HG03565 (cell line): ENCODE results near the gene CCNA2.

Experiments
- ATAC-seq: cut with Tn5 transposase; IDR thresholded peaks from one replicate; pipeline ENCODE4 v1.9.1; 2021; ENCODE audit warnings: mild to moderate bottlenecking, moderate library complexity; ENCODE audit not compliant: unreplicated experiment

CCNA2 gene

DNA sequence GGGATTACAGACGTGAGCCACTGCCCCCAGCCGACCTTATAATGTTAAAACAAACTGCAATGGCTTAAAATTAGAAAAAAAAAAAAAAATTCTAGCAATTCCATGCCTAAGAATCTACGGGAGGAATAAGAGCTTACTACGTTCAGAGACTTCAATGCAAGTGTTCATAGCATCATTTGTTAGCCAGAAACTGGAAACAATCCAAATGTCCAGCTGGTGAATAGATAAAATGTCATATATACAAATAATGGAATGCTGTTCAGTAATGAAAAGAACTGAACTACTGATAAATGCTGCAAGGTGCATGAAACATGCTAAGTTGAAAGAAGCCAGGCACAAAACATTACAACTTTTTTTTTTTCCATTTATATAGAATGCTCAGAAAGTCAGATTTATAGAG, 17.3 kb downstream of the CCNA2 start:
- ATAC-seq = no peak

DNA sequence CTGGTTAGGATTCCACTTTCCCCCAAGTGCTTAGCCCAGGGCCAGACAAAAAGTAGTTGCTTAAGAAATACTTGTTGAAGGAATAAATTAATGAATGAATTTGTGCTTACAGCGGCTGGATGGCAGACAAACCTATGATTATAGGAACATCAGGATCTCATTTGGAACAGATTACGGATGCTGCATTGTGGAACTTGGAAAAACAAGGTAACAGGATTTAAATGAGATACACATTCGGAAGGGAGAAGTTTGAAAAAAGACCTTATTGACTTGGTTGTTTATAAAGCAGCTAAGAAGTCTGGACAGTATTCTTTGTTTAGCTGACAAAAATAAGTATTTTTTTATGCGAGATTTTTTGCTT, 22.0 kb downstream of the CCNA2 start:
- ATAC-seq = peak; percentile 0

DNA sequence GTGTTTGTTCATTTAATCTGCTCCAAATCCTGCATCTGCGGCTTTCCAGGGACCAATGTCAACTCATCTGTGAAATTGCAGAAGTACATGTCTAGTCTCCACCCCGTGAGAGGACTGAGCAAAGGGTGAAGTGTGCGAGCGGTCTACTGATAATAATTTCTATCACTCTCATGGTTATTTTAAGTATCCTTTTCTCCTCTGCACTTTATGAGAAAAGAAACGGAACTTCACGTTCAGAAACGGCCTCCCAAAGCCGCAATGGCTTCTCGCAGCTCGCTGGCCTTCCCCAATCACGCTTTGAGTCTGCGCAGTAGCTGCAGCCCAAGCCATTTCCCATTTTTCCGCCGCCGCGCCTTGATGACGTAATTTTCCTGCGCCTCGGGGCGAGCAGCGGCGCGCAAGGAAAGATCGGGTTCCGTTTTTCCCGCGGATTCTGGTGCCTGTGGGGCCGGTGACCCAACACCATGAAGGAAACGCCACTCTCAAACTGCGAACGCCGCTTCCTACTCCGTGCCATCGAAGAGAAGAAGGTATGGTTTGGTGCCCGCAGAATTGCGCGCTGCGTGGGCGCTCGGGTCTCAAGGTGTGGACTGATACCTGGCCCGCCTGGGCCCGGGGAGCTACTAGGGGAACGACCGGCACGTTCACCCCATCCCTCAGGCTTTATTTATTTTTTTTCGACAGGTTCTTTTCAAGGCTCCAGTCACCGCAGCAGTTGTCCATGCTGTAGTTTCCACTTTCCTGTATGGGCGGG, 22.5 kb downstream of the CCNA2 start, which contains the start of gene EXOSC9:
TSS of gene EXOSC9 (plus strand) at position 363 of the 754 bp plus-strand sequence. CDS start at position 465, 102 bp downstream.
- ATAC-seq = peak; percentile 70

DNA sequence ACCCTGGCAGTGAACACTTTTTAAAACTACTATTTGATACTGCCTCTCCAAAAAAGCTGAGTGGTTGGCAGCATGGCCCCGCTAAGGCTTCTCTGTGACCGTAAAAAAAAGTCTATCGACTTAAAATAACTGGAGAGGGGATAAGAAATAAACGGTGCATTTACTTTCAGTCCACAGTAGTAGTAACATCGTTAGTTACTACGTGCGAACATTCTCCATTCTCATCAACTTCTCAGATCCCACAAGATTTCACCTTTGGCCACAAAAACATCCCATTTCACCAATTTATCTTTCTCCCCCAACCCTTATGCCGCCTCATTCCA, 23.1 kb downstream of the CCNA2 start:
- peak; percentile 26 for ATAC-seq

DNA sequence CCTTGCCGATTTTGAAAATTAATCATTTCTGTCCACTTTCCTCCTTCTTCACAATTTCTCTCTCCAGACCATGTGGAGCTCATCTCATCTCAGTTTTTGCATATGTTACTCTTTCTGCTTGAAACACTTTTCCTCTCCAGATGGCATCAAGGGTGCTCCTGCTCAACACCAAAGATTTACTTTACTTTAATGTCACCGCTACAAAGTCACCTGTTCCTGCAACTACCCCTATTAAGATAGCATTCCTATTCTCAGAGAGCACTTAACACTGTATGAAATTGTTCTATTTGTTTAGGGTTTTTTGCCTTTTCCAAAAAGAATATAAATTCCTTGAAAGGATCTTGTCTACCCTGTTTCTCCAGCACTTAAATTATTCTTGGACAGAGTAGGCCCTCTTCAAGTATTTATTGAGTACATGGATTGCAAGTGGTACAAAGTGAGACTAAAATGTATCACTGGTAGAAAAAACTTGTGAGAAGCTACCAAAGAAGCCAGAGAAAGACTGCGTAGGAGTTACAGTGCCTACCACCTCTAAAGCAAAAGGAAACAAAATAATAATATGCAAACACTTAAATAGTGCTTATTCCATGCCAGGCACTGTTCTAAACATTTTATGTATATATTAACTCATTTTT, 23.7 kb downstream of the CCNA2 start:
- ATAC-seq = no peak

DNA sequence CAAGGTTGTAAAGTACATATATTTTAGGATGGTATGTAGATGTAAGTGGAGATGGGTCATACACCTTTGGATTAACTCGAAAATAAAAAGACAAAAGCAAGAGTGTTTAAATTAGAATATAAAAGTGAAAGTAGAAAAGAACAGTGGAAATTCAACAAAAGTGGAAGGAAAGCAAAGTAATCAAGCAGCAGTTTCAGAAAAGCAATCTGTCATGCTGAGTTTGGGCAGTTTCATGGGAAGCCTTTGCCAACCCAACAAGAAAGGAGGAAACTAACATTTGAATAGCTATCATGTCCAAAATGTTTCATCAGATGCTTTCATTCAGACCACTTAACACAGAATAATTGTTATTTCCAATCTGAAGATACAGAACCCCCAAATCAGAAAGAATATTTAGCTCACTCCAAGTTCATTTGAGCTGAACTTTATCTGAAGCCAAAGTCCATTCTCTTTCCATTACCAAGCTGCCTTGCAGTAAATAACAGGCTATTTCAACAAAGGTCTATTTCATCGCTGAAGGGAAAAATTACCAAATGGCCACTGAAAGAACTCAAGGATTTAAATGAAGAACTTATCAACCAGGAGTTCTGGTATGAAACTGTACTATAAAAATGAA, 24.4 kb downstream of the CCNA2 start:
- ATAC-seq = no peak

DNA sequence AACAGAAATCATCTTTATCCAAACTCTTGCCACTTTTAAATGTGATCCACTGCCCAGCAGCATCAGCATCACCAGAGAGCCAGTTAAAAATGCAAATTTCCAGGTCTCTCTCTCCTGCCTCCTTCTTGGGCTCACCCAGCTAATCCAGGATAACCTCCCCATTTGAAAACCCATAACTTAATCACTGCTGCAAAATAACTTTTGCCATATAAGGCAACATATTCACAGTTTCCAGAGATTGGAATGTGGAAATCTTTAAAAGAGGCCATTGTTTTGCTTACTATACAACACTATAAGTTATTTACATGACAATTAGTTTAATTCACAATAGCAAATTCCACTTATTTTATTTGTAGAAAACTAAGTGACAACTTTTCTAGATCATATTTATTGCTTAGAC, 27.4 kb downstream of the CCNA2 start:
- no peak for ATAC-seq

DNA sequence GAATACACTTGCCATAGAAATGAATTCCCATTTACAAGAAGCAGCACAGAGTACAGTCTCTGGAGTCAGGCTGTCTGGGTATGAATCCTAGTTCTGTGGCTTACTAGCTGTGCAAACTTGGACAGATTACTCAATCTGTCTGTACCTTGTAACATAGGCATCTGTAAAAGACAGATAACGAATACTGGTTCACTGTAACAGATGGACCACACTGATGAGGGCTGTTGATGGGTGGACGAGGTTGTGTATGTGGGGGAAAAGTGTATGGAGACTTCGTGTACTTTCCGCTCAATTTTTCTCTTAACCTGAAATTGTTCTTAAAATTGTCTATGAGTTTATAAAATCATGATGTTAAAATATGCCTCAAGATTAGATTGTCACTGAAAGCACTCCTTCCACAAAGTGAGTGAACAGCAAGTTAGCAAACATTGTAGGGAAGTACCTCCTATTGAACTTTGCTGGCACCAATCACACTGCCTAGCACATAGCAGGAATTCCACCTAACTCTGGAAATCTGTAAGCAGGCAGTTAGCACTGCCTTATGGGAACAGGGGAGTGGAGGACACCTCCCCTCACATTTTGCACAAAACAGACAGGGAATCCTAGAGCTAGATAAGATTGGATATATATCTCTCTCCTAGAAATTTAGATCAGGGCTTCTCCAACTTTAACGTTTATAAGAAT, 29.0 kb downstream of the CCNA2 start:
- no peak for ATAC-seq

DNA sequence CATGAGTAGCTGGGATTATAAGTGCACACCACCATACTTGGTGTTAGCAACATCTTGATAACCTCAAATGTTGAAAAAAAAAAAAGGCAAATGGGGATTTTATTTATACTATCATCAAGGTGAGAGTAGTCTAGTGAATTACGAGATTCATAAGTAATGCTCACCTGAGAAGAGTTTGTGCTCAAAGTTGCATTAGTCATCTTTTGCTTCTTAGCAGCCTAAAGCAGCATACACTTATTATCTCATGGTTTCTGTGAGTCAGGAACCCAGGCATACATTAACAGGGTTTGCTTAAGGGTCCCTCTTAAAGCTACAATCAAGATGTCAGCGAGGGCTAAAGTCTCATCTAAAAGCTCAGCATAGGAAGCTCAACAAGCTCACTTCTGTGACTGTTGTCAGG, 30.7 kb downstream of the CCNA2 start:
- no peak for ATAC-seq

DNA sequence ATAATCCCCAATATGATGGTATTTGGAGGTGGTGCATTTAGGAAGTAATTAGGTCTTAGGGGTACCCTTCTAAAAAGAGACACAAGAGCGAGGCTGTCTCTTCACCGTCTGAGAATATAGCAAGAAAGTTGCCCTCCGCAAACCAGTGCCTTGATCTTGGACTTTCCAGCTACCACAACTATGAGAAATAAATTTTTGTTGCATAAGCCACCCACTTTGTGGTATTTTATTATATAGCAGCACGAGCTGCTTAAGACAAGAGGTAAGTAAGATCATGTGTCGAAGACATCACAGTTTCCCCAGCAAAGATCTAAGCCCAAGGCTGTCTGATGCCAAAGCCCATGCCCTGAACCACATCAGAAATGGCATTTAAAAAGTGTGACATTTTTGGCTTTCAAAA, 32.2 kb downstream of the CCNA2 start:
- no peak for ATAC-seq

DNA sequence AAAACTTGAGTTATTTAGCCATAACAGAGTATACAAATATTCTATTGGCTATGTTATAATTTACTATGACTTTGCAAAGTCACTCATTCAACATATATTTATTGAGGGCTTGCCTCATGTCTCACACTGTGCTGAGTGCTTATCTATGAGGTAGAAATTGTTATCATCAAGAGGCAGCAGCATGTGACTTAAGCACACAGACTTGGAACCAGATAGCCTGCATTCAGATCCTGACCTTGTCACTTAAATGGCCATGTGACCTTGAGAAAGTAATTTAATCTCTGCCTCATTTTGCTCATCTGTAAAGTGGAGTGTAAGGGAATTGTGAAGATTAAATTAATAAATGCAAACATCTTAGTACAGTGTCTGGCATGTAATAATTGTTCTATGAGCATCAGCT, 32.7 kb downstream of the CCNA2 start:
- no peak for ATAC-seq

DNA sequence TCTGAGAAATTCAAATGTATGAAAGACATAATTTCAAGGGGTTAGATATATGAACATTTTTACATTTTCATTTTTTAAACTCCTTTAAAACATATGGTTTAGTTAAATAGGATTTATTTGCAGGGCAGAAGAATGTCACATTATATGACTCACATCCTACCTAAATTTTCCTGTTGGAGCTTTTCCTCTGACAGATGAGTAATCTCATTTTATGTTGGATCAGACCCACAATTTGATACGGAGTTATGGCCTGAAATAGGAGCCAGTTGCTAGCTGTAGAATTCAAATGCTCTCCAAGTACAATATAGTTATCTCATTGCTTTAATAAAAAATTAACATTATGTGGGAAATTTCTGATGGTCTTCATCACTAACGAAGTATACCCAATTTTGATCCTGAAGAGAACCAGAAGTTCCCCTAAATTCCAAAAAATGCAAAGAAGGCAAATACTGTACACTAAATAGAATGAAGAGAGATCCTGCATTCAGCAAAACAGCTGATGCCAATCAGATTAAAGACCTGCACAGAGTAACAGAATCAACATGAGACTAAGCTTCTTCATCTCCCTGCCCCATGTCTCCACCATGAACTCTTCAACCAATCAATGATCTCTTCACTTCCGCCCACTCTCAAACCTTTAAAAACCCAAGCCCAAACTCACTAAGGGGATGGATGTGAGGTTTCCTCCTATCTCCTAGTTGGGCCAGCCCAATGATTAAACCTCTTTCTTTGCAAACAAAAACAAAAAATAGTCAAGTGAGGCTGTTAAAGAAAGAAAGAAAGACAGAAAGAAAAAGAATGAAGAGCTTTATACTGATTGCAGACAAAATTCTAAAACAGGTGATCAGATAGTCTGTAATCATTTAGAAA, 33.5 kb downstream of the CCNA2 start:
- no peak for ATAC-seq

DNA sequence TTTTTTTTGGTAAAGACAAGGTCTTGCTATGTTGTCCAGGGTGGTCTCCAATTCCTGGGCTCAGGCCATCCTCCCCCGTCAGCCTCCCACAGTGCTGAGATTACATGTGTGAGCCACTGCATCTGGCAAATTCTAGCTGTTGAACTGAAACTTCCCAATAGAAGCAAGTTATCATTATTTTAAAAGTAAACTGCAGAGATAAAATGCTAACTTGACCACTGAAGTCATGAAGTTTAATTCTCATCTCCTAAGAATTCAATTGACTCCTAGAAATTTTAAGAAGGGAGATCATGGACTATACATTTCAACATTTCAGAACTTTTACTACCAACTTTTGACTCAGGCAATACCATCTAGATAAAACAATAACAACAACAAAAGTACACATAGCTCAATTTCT, 34.2 kb downstream of the CCNA2 start:
- ATAC-seq = no peak

DNA sequence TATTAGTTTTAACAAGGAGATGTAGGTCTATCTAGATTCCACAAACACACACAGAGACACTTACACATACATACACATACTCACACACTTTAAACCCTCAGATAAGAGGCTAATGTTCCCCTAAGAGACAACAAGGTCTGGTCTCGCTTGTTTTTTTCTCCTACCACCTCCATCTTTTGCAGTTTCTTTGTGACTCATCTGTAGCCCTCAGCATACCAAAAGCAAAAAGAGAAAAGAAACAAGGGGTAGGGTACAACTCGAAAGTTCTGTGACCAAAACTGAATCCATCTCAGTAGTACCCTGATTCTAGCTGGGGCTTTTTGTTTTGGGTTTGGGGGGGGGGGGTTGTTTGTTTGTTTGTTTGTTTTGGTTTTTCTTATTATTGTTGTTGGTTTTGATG, 34.8 kb downstream of the CCNA2 start:
- peak; percentile 96 for ATAC-seq

DNA sequence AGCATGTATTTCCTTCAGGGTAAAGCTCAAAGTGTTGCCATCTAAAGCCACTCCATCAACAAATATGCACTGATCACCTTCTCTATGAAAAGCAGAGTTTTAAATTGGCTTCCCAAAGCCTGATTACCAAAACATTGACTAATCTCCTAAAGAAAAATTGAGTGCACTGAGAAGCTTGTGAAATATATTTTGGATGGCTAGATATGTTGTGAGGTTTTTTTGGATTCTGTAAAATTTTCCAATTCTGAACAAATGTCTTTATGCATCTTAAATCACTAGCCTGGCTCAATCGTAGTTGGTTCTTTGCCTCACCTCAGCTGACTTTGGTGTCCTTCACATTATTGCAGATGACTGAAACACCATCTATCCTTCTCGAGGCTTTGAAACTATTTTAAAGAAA, 37.5 kb downstream of the CCNA2 start:
- no peak for ATAC-seq

DNA sequence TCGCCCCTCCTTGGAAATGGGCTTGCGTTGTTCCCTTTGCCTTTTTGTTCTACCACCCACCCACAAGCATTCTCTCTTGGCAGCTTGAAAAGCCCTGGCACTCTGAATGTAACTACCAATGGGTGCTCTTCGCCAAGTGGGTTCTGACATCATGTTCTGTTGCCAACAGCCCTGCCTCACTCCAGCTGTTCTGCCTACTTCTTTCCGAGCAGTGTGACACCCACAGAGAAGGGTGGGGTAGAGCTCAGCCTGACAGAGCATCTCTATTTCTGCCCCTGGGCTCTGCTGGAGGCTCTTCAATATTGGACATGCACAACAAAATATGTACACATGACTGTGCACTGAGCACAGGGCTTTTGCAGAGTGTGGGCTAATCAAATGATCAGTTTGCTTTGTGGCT, 38.2 kb downstream of the CCNA2 start:
- ATAC-seq = no peak

DNA sequence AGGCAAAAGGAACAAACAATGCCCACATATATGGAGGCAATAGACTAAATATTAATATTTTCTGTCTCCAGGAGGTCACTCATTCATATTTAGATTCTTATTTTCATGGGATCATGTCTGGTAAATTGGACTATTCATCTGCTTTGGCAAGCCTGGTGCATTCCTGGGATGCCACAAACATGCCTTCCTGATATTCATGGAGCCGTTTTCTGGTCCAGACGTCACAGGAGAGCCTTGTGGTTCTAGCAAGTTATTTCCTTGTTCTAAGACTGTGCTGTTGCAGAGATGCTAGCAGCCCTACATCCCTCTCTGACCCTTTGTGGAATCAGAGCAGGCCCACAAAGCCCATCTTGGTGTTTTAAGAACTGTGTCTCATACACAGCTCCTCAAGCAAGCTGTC, 38.7 kb downstream of the CCNA2 start:
- no peak for ATAC-seq

DNA sequence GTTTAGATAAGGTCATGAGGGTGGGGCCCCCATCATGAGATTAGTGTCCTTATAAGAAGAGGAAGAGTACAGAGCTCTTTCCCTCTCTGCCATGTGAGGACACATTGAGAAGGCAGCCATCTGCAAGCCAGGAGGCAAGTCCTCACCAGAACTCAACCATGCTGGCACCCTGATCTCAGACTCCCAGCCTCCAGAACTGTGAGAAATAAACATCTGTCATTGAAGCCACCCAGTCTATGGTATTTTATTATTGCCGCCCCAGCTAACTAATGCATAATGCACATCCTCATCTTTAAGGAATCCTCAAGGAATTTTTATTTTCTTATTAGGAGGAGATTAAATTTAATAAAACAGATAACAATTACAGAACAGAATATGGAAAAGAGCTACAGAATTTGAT, 39.3 kb downstream of the CCNA2 start:
- no peak for ATAC-seq

DNA sequence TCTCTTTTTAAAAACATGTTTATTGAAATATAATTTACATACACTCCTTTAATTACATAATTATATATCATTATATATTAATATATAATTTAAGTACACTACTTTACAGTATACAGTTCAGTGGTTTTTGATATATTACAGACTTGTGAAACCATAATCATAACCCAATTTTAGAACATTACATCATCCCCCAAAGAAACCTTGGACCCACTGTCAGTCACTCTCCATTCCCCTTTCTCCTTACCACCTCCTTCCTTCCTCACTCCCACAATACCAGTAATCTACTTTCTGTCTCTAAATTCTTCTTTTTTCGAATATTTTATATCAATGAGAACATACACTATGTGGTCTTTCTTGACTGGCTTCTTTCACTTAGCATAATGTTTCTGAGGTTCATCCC, 40.5 kb downstream of the CCNA2 start:
- ATAC-seq = no peak

DNA sequence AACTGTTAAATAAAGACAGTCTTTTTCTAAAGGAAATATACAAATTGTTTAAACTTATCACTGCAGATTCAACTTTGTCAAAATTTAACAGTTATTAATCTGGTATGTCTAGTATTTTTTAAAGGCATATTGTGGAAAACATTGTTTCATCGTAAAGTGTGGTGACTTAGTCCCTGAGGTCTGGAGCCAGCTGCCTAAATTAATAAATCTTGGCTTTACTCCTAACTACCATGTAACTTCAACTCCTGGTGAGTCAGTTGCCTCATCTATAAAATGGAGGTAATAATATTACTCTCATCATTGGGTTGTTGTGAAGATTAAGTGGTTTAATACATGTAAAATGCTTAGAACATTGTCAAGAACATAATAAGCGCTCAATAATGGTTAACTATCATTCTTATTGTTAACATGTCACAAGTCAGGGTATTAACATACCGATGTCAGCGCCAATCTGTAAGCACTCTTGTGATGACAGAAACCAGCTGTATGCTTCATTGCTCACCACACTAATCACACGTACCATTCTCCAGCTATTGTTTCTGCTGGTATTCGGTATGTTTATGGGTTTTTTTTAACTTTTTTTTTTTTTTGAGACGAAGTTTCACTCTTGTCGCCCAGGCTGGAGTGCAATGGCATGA, 44.6 kb downstream of the CCNA2 start:
- no peak for ATAC-seq
